ENCODE results near the gene ZBTB42.
A peak's percentile ranks its signal among the peaks of the same experiment; 100 is the strongest.

ZBTB42 gene

DNA sequence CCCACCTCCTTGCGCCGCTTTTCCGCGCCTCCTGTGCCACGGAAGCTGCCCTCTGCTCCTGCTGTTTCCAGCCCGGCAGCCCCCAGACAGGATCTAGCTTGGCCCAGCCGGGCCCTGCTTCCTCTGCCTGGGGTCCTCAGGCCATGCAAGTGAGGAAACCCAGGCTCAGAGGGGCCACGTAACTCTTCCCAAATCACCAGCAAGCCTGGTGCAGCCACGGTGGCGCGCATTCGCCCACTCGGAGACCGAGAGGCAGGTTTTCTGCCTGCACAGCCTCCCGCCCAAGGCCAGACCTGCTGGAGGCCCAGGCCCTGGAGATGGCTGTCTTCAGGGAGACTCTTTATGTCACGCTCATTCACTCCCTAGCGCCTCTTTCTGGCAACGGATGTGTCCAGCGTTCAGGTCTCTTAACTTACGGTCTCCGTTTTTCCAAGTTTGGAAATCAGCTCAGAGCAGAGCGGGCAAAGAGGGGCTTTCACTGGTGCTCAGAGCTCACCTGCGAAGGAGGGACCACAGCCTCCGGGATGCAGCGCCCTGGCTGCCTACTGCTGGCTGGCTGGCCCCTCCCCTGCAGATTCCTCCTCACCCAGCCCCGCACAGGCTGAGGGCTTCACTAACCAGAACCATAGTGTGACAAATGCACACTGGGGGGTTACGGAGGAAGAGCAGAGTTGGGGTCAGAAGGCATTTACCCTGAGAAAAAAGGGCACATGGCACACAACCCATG is 43.6 kb downstream of the ZBTB42 start:
- POLR2A ChIA-PET = no interaction called here
- CTCF ChIA-PET = no interaction called here
- DNase-seq (ENCODE audit: extremely low spot score) = peak; percentile 11
- TF ChIP-seq, protein P1, sequence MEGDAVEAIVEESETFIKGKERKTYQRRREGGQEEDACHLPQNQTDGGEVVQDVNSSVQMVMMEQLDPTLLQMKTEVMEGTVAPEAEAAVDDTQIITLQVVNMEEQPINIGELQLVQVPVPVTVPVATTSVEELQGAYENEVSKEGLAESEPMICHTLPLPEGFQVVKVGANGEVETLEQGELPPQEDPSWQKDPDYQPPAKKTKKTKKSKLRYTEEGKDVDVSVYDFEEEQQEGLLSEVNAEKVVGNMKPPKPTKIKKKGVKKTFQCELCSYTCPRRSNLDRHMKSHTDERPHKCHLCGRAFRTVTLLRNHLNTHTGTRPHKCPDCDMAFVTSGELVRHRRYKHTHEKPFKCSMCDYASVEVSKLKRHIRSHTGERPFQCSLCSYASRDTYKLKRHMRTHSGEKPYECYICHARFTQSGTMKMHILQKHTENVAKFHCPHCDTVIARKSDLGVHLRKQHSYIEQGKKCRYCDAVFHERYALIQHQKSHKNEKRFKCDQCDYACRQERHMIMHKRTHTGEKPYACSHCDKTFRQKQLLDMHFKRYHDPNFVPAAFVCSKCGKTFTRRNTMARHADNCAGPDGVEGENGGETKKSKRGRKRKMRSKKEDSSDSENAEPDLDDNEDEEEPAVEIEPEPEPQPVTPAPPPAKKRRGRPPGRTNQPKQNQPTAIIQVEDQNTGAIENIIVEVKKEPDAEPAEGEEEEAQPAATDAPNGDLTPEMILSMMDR (IDR thresholded peaks at IDR 0.05; ENCODE audit: control extremely low read depth, extremely low read depth, low read depth, missing control alignments) = no peak

DNA sequence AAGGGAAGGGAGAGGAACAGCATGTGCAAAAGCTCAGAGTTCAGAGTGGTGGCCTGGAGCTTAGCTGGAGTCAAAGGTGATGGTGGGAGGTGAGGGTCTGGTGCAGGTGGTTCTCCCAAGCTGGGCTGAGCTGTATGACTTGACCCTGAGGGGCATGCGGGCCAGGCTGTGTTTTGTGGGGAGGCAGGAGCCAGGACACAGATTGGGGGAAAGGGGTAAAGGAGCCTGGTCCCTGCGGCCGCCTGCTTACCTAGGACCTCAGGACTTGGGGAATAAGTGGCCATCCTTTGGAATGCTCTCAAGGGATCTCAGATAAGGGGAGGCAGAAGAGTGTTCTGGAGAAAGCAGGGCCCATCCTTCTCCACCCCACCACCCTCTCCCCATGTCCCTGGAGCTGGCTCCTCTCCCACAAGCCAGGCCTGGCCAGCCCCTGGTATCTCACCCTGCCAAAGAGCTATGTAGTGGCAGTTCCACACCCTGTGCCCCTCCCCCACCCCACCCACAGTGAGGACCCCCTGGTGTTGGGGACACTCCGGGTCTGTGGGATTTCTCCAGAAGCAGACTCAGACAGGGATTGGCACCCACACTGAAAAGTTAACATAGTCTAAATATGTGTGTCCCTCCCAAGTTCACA is 44.2 kb downstream of the ZBTB42 start:
- TF ChIP-seq, protein P1 (IDR thresholded peaks at IDR 0.05; ENCODE audit: control extremely low read depth, extremely low read depth, low read depth, missing control alignments) = no peak
- ChIA-PET POLR2A (no interaction called here), CTCF (interaction anchor here (1.1 to 2.1 kb wide), 2 partner anchors 77 to 245 kb away, joined by 3 to 5 read pairs; no protein-coding TSS in a partner anchor)
- peak; percentile 6 for DNase-seq (ENCODE audit: extremely low spot score)

DNA sequence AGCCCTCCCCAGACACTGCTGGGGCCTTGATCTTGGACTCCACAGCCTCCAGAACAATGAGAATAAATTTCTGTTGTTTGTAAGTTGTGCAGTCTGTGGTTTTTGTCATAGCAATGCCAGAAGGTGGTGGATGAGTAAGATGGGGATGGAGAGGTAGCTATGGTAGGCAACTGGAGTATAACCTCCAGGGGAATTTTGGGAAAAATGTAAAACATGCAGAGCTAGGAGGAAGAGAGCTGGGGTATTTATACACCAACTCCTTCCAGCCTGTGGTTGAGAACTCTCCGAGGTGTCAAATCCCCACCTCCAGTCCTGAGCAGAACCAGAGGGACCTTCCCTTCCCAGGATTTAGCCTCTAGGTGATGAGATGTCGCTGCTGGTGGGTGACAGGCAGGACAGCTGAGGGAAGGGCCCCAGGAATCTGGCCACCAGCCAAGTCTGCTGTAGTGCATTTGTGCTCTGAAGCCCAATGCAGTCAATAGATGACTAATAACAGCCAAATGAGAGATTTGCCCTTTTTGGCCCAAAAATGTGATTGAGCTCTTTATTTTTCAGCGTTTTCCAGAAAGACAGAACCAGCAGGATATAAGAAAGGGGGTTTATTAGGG is 45.0 kb downstream of the ZBTB42 start:
- ChIA-PET CTCF (interaction anchor here (1.1 to 2.1 kb wide), 3 partner anchors 20 to 244 kb away, joined by 3 to 5 read pairs (median 4); no protein-coding TSS in a partner anchor), POLR2A (no interaction called here)
- DNase-seq (ENCODE audit: extremely low spot score) = no peak
- TF ChIP-seq, protein P1 (IDR thresholded peaks at IDR 0.05; ENCODE audit: control extremely low read depth, extremely low read depth, low read depth, missing control alignments) = no peak

DNA sequence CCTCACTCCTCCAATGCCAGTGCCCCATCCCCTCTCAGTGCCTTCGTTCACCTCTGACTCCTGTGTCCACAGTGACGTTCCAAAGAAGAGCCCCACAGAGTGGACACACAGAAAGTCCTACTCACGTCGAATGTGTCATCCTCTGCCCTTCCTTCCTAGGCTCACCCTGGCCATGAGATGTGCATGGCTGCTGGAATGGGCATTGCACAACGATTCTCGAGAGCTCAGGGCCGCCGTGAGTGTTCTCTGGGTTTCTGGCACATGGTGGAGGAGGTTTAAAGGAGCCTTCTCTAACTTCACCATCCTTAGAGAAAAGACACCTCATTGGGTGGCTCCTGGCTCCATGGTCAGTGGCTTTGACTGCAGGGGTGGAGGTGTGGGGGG is 51.4 kb downstream of the ZBTB42 start:
- DNase-seq (ENCODE audit: extremely low spot score) = no peak
- CTCF ChIA-PET = no interaction called here
- TF ChIP-seq, protein P1 (IDR thresholded peaks at IDR 0.05; ENCODE audit: control extremely low read depth, extremely low read depth, low read depth, missing control alignments) = no peak
- POLR2A ChIA-PET = no interaction called here

All from GM10248 (cell line).